GM18505 (cell line): ENCODE results near the gene ATRNL1.

ENCODE experiments used
- ATAC-seq: cut with Tn5 transposase; IDR thresholded peaks from one replicate; pipeline ENCODE4 v1.9.1; 2021; ENCODE audit not compliant: unreplicated experiment
- POLR2A ChIP-seq: IDR thresholded peaks from 4 replicates; pipeline ENCODE4 v1.6.1; 2011; ENCODE audit warnings: borderline replicate concordance; ENCODE audit not compliant: insufficient read depth, insufficient read length; ENCODE audit errors: extremely low read depth

The ATRNL1 gene

GRCh38 chr10:115975506-115975905, 882.3 kb downstream of the ATRNL1 start:
- TF ChIP-seq POLR2A: no peak
- no peak for ATAC-seq

GRCh38 chr10:115976342-115976741, 883.2 kb downstream of the ATRNL1 start:
- no peak for ATAC-seq
- no peak for TF ChIP-seq POLR2A

DNA sequence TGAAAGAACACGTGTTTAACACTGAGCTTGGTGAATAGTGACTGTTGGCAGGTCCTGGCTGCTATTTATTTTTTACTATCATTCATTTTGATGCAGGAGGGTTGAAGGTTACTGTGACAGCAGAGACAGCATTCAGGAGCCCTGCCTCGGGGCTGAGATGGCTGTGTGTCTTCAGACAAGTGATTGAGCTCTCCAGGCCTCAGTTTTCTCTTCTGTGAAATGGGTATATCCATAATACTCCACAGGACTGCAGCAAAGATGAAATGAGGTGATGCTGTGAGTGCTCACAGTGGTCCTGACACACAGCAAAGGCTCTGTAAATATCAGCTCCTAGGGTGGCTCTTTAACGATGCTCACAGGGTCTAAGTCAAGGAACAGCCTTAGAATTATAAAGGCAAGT, 884.7 kb downstream of the ATRNL1 start:
- ATAC-seq: no peak
- no peak for TF ChIP-seq POLR2A

GRCh38 chr10:115979576-115979975, 886.4 kb downstream of the ATRNL1 start:
- no peak for TF ChIP-seq POLR2A
- no peak for ATAC-seq

DNA sequence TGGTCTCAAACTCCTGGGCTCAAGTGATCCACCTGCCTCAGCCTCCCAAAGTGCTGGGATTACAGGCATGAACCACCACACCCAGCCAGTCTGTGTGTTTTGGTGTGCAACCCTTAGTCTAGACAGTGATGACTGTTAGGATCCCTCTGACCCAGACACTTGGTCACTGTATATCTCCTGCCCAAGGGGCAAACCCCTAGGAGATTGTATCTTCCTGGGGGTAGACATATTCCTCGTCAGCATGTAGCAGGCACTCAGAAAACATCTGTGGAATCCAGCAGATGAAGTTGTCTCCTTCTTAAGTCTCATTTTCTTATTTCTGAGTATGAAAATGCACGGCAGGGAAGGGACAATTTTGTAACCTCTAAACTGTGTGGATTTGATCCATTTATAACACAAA, 887.3 kb downstream of the ATRNL1 start:
- ATAC-seq: no peak
- TF ChIP-seq POLR2A: no peak

DNA sequence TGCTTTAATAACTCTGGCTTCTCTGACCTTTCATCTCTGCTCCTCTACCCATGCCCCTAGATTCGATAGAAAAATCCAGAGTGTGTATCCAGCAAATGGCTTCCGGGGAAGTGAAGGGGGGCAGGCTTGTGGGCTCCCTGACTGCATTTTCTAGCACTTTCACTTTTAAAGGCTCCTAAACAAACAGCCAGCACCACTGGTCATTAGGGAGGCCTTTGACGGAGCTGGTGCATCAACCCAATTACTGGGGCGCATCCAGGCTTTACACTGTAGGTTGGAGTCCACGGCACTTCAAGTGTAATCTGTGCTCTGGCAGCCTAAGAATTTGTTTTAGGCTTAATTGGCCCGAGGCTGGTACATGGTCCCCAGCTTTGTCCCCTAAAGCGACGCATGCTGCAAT, 887.9 kb downstream of the ATRNL1 start:
- no peak for TF ChIP-seq POLR2A
- no peak for ATAC-seq

DNA sequence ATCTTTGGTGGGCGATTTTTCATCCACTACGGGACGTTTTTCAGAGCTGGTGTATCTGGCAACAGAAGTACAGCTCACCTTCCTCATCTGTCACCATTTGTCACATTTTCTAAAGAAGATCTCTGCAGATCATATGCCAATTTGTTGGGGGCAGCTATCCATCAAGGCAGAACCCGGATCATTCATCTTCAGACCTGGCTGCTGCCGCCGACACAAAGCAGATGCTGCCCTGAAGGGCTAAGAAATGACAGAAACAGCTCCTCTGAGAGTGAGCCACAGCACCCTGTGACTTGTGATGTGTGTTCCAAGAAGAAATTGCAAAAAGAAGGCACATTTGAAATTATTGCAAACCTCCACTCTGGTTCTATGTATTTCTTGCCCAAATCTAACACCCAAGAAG, 888.9 kb downstream of the ATRNL1 start:
- no peak for TF ChIP-seq POLR2A
- no peak for ATAC-seq

DNA sequence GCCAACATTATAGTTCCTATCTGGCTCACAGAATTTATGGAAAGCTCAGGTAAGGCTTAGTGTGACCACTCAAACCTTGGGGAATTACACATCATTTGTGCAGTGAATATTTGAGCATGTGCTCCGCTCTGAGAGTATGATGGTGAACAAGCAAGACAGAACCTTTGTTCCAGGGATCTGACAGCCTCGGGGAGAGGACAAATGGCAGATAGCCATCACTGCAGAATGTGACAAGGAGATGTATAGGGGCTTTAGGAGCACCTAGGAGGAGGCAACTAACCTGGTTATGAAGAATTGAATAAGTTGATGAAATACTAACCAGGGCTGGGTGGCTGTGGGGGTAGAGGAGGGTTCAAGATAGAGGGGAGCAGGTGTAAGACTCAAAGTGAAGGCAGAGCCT, 889.4 kb downstream of the ATRNL1 start:
- TF ChIP-seq POLR2A: no peak
- ATAC-seq: no peak

DNA sequence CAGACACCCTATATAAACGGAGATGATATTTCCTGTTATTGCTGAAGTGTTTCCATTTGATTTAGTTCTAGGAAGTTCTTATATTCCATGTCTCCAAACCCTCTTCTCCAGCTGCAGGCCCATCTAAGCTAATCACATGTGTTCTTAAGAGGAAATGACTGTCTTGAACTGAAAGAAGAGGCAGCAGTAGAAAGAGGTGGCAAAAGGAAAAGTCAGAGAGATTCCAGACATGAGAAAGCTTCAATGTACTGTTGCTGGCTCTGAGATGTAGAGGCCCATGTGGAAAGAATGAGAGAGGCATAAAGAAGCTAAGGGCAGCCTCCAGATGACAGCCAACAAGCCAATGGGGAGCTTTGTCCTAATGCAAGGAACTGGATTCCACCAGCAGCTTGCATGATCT, 892.6 kb downstream of the ATRNL1 start:
- no peak for TF ChIP-seq POLR2A
- ATAC-seq: no peak

- ATAC-seq: no peak
- TF ChIP-seq POLR2A: no peak
Measured at GRCh38 chr10:115988380-115988779, 895.2 kb downstream of the ATRNL1 start.

- no peak for ATAC-seq
- no peak for TF ChIP-seq POLR2A
Measured at GRCh38 chr10:115989621-115990020, 896.5 kb downstream of the ATRNL1 start.

- TF ChIP-seq POLR2A: no peak
- no peak for ATAC-seq
Measured at GRCh38 chr10:115992236-115992986, 899.2 kb downstream of the ATRNL1 start.

DNA sequence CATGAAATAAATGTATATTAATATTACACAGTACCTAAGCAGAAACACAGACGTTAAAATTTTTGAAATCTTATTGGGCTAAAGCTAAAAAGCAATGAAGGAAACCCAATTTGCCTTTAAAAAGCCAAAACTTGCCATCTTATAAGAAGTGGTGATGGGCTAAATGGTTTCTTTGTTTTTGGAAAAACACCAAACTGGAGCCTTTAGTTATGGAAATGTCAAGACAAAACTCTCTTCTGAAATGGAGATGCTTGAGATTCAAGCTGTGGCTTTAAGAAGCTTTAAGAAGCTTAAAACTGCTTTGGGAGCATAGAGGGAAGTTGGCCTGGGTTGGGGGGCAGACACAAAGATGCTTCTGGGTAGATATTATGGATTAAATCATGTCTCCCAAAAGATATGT, 902.9 kb downstream of the ATRNL1 start:
- no peak for TF ChIP-seq POLR2A
- no peak for ATAC-seq

DNA sequence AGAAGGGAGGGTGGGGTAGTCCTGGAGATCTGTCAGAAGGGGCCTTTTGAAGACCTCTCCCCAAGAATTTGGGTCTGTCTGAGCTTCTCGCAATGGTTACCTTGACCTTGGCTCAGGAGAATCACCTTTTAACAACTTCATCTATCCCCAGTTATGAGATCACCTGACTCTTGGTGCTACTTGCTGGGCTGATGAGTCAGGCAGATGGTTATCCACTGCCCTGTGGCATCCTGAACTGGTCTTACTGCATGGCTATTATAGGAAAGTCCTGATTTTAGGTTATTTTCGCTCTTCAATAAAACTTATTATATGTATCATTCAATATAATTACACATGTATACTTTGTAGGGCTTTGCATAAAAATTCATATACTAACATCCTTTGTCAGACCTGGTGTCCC, 905.1 kb downstream of the ATRNL1 start:
- ATAC-seq: no peak
- TF ChIP-seq POLR2A: no peak
